ENCODE data around the gene TMPRSS5. TPM values are rescaled to one million over a fixed set of nuclear protein-coding genes. Genes with fewer than 3 reads are reported as not detected.

TMPRSS5 gene
- total and polyA plus RNA-seq, 2 experiments from 2014 or later, result 0.74 TPM; not detected in 1

- Histone ChIP-seq H3K4me1 (ENCODE audit: low read depth) (peaks cover 7% of the 10 kb centered on the region), H3K9me3 (ENCODE audit: low read depth) (no peaks in the 10 kb centered on the region), H3K4me3 (no peak overlapping the region), H3K27me3 (no peaks in the 10 kb centered on the region), H3K27ac (no peak overlapping the region), H3K36me3 (no peaks in the 10 kb centered on the region)
- TF ChIP-seq CTCF (IDR thresholded peaks at IDR 0.05; ENCODE audit: low read depth, low read length), result no peak
- DNase-seq (ENCODE audit: low read depth in 1 of 2, low spot score in 1 of 2), result peak in 1 of 2 donors; percentile 17
Observed at GRCh38 chr11:113643701-113644100, 62.4 kb downstream of the TMPRSS5 start.

- Histone ChIP-seq H3K27ac (no peak overlapping the region), H3K36me3 (no peaks in the 10 kb centered on the region), H3K4me1 (ENCODE audit: low read depth) (peaks cover 7% of the 10 kb centered on the region), H3K4me3 (no peak overlapping the region), H3K27me3 (no peaks in the 10 kb centered on the region), H3K9me3 (ENCODE audit: low read depth) (no peaks in the 10 kb centered on the region)
- DNase-seq (ENCODE audit: low read depth in 1 of 2, low spot score in 1 of 2), result no peak
- TF ChIP-seq CTCF (IDR thresholded peaks at IDR 0.05; ENCODE audit: low read depth, low read length), result no peak
Observed at GRCh38 chr11:113643006-113643585, 63.0 kb downstream of the TMPRSS5 start.

GRCh38 chr11:113642090-113642489, 64.0 kb downstream of the TMPRSS5 start:
- Histone ChIP-seq H3K9me3 (ENCODE audit: low read depth) (no peaks in the 10 kb centered on the region), H3K4me1 (ENCODE audit: low read depth) (peaks cover 7% of the 10 kb centered on the region), H3K27ac (no peak overlapping the region), H3K36me3 (no peaks in the 10 kb centered on the region), H3K27me3 (no peaks in the 10 kb centered on the region), H3K4me3 (no peak overlapping the region)
- no peak for DNase-seq (ENCODE audit: low read depth in 1 of 2, low spot score in 1 of 2)
- no peak for TF ChIP-seq CTCF (IDR thresholded peaks at IDR 0.05; ENCODE audit: low read depth, low read length)

- H3K4me3 ChIP-seq, result no peak overlapping the region
- no peak overlapping the region for H3K27ac ChIP-seq
- no peaks in the 10 kb centered on the region for H3K27me3 ChIP-seq
- no peak for TF ChIP-seq CTCF (IDR thresholded peaks at IDR 0.05; ENCODE audit: low read depth, low read length)
- DNase-seq (ENCODE audit: low read depth in 1 of 2, low spot score in 1 of 2), result peak in 1 of 2 donors; percentile 36
- no peaks in the 10 kb centered on the region for H3K36me3 ChIP-seq
- no peaks in the 10 kb centered on the region for H3K4me1 ChIP-seq (ENCODE audit: low read depth)
- no peaks in the 10 kb centered on the region for H3K9me3 ChIP-seq (ENCODE audit: low read depth)
Observed at GRCh38 chr11:113638376-113638775, 67.7 kb downstream of the TMPRSS5 start.

- no peak for DNase-seq (ENCODE audit: low read depth in 1 of 2, low spot score in 1 of 2)
- Histone ChIP-seq H3K4me3 (no peak overlapping the region), H3K9me3 (ENCODE audit: low read depth) (no peaks in the 10 kb centered on the region), H3K36me3 (no peaks in the 10 kb centered on the region), H3K27ac (no peak overlapping the region), H3K27me3 (no peaks in the 10 kb centered on the region), H3K4me1 (ENCODE audit: low read depth) (no peaks in the 10 kb centered on the region)
- no peak for TF ChIP-seq CTCF (IDR thresholded peaks at IDR 0.05; ENCODE audit: low read depth, low read length)
Observed at GRCh38 chr11:113637636-113638035, 68.5 kb downstream of the TMPRSS5 start.

Other genes with a start within 250 kb of the TMPRSS5 start
- 0.24 and 0.53 TPM in 2 replicates for gene DRD2, start 230.9 kb downstream of the TMPRSS5 start, total RNA-seq
- gene DRD2, start 230.9 kb downstream of the TMPRSS5 start, polyA plus RNA-seq, result 0.07 and 0.44 TPM in 2 replicates
- gene ZW10, start 67.4 kb upstream of the TMPRSS5 start, total RNA-seq, result 9.3 and 10.2 TPM in 2 replicates
- 13.4 and 14.7 TPM in 2 replicates for gene ZW10, start 67.4 kb upstream of the TMPRSS5 start, polyA plus RNA-seq
- not detected in 2 replicates for gene CLDN25, start 73.5 kb upstream of the TMPRSS5 start, total RNA-seq
- gene CLDN25, start 73.5 kb upstream of the TMPRSS5 start, polyA plus RNA-seq, result not detected in 2 replicates
- gene USP28, start 169.3 kb upstream of the TMPRSS5 start, total RNA-seq, result 95.9 and 148 TPM in 2 replicates
- gene USP28, start 169.3 kb upstream of the TMPRSS5 start, polyA plus RNA-seq, result 99.2 and 105 TPM in 2 replicates
- not detected in 2 replicates for gene HTR3B, start 198.5 kb upstream of the TMPRSS5 start, total RNA-seq
- gene HTR3B, start 198.5 kb upstream of the TMPRSS5 start, polyA plus RNA-seq, result not detected in 2 replicates

All from cardiac muscle cell (in vitro differentiated cells and primary cell).